ENCODE measurements around the gene CARD14.

Gene CARD14

DNA sequence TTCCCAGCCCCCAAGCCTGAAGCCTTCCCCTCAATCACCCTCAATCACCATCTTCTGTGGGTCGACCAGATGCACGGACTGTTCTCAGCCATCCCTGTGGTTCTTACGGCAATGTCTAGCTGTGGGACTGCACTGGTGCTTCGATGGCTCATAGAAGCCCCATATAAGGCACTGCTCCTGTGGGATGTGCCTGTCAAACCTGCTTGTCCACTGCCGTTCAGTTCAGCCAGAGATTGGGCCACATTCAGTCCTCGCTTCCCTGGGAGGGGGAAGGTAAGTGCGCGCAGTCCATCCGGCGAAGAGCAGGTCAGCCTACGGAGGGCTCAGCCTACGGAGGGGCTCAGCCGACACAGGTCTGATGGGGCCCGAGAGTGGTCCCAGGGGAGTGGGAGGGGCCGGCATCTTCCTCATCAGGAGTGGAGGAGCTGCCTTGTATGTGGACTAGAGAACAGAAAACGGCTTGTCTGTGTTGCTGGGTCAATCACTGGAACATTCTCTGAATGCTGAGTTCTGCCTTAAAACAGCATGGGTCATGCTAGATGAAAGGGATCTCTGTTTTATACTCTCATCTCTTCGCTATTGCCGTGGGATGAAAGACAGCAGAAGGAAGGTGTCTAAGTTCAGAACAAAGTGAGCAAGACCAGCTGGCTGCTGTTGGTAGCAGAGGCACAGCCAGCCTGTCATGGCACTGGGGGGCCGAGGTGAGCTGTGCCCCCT lies at the start of gene CARD14:
Gene CARD14, plus strand, starts transcription at position 247 of the 717 bp plus-strand sequence. CDS start 11,409 bp downstream, outside the sequence.
- Histone ChIP-seq H3K36me3 (replicated peaks; ENCODE audit: insufficient read depth, low read length) (no peaks in the 10 kb centered on the region), H3K4me2 (ENCODE audit: low read depth, low read length) (no peak within 1 kb of the TSS), H3K27ac (ENCODE audit: low read length) (no peak within 1 kb of the TSS), H3K27me3 (replicated peaks; ENCODE audit: insufficient read depth, low read length) (peaks cover 49% of the 10 kb centered on the region), H2AFZ (ENCODE audit: low read length) (no peak within 1 kb of the TSS), H3K79me2 (ENCODE audit: low read length) (no peaks in the 10 kb centered on the region), H3K9ac (ENCODE audit: low read length) (no peak within 1 kb of the TSS), H3K4me1 (ENCODE audit: low read length) (no peaks in the 10 kb centered on the region), H3F3A (ENCODE audit: insufficient read depth, low read length) (no peaks in the 10 kb centered on the region), H3K4me3 (ENCODE audit: low read length) (no peak within 1 kb of the TSS), H3K9me2 (replicated peaks; ENCODE audit: insufficient read depth, low read length) (no peaks in the 10 kb centered on the region), H4K20me1 (ENCODE audit: insufficient read depth, low read length) (no peaks in the 10 kb centered on the region), H3K9me3 (replicated peaks; ENCODE audit: insufficient read depth, low read length) (no peaks in the 10 kb centered on the region)
- TF ChIP-seq, protein P1, sequence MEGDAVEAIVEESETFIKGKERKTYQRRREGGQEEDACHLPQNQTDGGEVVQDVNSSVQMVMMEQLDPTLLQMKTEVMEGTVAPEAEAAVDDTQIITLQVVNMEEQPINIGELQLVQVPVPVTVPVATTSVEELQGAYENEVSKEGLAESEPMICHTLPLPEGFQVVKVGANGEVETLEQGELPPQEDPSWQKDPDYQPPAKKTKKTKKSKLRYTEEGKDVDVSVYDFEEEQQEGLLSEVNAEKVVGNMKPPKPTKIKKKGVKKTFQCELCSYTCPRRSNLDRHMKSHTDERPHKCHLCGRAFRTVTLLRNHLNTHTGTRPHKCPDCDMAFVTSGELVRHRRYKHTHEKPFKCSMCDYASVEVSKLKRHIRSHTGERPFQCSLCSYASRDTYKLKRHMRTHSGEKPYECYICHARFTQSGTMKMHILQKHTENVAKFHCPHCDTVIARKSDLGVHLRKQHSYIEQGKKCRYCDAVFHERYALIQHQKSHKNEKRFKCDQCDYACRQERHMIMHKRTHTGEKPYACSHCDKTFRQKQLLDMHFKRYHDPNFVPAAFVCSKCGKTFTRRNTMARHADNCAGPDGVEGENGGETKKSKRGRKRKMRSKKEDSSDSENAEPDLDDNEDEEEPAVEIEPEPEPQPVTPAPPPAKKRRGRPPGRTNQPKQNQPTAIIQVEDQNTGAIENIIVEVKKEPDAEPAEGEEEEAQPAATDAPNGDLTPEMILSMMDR (IDR thresholded peaks at IDR 0.05; ENCODE audit: low read length), result no peak
- no peak for TF ChIP-seq EZH2 (optimal IDR thresholded peaks at IDR 0.05; ENCODE audit: low read depth, low read length)
- TF ChIP-seq EZH2phosphoT487 (IDR thresholded peaks at IDR 0.05; ENCODE audit: low read length), result no peak
- DNase-seq, result no peak

DNA sequence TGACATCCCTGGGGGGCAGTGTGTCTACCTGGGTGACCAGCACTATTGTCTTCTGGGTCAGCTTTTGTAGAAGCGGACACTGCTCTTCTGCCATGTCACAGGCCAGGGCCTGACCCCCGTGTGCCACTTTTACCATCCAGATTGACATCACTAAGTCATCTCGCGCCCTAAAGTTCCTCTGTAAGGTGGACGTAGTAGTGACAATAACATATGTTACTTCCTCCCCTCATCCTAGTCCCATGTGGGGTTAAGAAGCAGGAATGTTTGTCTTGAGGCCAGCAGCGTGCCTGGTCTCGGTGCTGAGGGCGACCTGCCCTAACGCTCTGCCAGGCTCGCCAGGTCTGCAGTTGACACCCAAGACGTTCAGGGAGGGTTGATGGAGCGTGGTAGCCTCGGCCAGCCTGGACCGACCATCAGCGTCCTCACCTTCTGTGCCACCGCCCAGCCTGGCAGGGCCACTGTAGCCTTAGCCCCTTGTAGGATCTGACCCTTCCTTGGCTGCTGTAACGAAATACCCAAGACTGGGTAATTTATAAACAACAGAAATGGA lies 47.7 kb upstream of the CARD14 start:
- Histone ChIP-seq H3K4me2 (ENCODE audit: low read depth, low read length) (no peak overlapping the region), H3F3A (ENCODE audit: insufficient read depth, low read length) (no peaks in the 10 kb centered on the region), H2AFZ (ENCODE audit: low read length) (no peak overlapping the region), H3K4me1 (ENCODE audit: low read length) (no peaks in the 10 kb centered on the region), H3K9me3 (replicated peaks; ENCODE audit: insufficient read depth, low read length) (no peaks in the 10 kb centered on the region), H3K79me2 (ENCODE audit: low read length) (no peaks in the 10 kb centered on the region), H3K9ac (ENCODE audit: low read length) (no peak overlapping the region), H4K20me1 (ENCODE audit: insufficient read depth, low read length) (no peaks in the 10 kb centered on the region), H3K36me3 (replicated peaks; ENCODE audit: insufficient read depth, low read length) (no peaks in the 10 kb centered on the region), H3K27ac (ENCODE audit: low read length) (no peak overlapping the region), H3K9me2 (replicated peaks; ENCODE audit: insufficient read depth, low read length) (no peaks in the 10 kb centered on the region), H3K27me3 (replicated peaks; ENCODE audit: insufficient read depth, low read length) (peaks cover 64% of the 10 kb centered on the region), H3K4me3 (ENCODE audit: low read length) (no peak overlapping the region)
- no peak for DNase-seq
- no peak for TF ChIP-seq EZH2phosphoT487 (IDR thresholded peaks at IDR 0.05; ENCODE audit: low read length)
- TF ChIP-seq EZH2 (optimal IDR thresholded peaks at IDR 0.05; ENCODE audit: low read depth, low read length), result no peak

DNA sequence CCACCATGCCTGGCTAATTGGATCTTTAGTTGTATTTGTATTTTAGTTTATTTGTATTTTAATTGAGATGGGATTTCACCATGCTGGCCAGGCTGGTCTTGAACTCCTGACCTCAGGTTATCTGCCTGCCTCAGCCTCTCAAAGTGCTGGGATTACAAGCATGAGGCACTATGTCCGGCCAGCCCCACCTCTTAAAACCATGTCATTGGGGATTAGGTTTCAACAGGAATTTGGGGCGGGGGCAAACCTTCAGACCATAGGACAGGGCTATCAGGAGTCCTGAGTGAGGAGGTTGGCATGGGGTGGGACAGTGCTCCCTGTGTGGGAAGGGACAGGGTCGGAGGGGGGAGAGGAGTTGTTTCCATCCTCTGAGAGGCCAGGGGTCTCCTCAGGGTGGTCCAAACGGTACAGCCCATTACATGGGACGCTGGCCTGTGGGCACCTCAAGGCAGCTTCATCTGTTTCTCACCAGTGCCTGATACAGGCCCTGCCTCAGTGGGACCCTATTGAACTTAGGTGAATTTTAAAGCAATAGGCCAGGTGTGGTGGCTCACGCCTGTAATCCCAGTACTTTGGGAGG lies 46.8 kb upstream of the CARD14 start:
- H3K79me2 ChIP-seq (ENCODE audit: low read length), result no peaks in the 10 kb centered on the region
- H3K27me3 ChIP-seq (replicated peaks; ENCODE audit: insufficient read depth, low read length), result peaks cover 60% of the 10 kb centered on the region
- no peak overlapping the region for H2AFZ ChIP-seq (ENCODE audit: low read length)
- H3K4me1 ChIP-seq (ENCODE audit: low read length), result no peaks in the 10 kb centered on the region
- TF ChIP-seq, protein P1 (IDR thresholded peaks at IDR 0.05; ENCODE audit: low read length), result no peak
- TF ChIP-seq EZH2phosphoT487 (IDR thresholded peaks at IDR 0.05; ENCODE audit: low read length) (no peak), EZH2 (optimal IDR thresholded peaks at IDR 0.05; ENCODE audit: low read depth, low read length) (no peak)
- no peaks in the 10 kb centered on the region for H3K9me2 ChIP-seq (replicated peaks; ENCODE audit: insufficient read depth, low read length)
- no peaks in the 10 kb centered on the region for H3K36me3 ChIP-seq (replicated peaks; ENCODE audit: insufficient read depth, low read length)
- no peak for DNase-seq
- no peak overlapping the region for H3K4me2 ChIP-seq (ENCODE audit: low read depth, low read length)
- no peak overlapping the region for H3K27ac ChIP-seq (ENCODE audit: low read length)
- H3K4me3 ChIP-seq (ENCODE audit: low read length), result no peak overlapping the region
- H4K20me1 ChIP-seq (ENCODE audit: insufficient read depth, low read length), result no peaks in the 10 kb centered on the region
- H3K9ac ChIP-seq (ENCODE audit: low read length), result no peak overlapping the region
- H3K9me3 ChIP-seq (replicated peaks; ENCODE audit: insufficient read depth, low read length), result no peaks in the 10 kb centered on the region
- H3F3A ChIP-seq (ENCODE audit: insufficient read depth, low read length), result no peaks in the 10 kb centered on the region

All from MM.1S (cell line).